Measurements from ENCODE around the gene TFPI. TPM values are rescaled to one million over a fixed set of nuclear protein-coding genes. Genes with fewer than 3 reads are reported as not detected.
"Not testable (repeated sequence)": the region's sequence is repeated elsewhere in the genome, so short reads cannot be mapped to it uniquely, and the experiment has no call there.

The TFPI gene
- total RNA-seq, 1 donor from 2014 or later: 325 TPM

GRCh38 chr2:187569042-187569441, 14.8 kb upstream of the TFPI start:
- Mint-ChIP-seq H3K9me3 (ENCODE audit: unreplicated experiment) (peaks cover 9% of the 10 kb centered on the region), H3K27me3 (ENCODE audit: unreplicated experiment) (no peaks in the 10 kb centered on the region), H3K27ac (ENCODE audit: unreplicated experiment) (no peak overlapping the region), H3K4me1 (ENCODE audit: unreplicated experiment) (peaks cover 30% of the 10 kb centered on the region), H3K36me3 (ENCODE audit: unreplicated experiment) (peaks cover 6% of the 10 kb centered on the region), H3K4me3 (ENCODE audit: unreplicated experiment) (no peak overlapping the region)
- TF ChIP-seq CTCF (IDR thresholded peaks at IDR 0.05): no peak
- no peak for DNase-seq (ENCODE audit: extremely low spot score, unreplicated experiment)

GRCh38 chr2:187567126-187567525, 12.9 kb upstream of the TFPI start:
- Mint-ChIP-seq H3K4me1 (ENCODE audit: unreplicated experiment) (peaks cover 28% of the 10 kb centered on the region), H3K27ac (ENCODE audit: unreplicated experiment) (peak overlapping the region; percentile 48), H3K36me3 (ENCODE audit: unreplicated experiment) (no peaks in the 10 kb centered on the region), H3K9me3 (ENCODE audit: unreplicated experiment) (no peaks in the 10 kb centered on the region), H3K27me3 (ENCODE audit: unreplicated experiment) (no peaks in the 10 kb centered on the region), H3K4me3 (ENCODE audit: unreplicated experiment) (no peak overlapping the region)
- TF ChIP-seq CTCF (IDR thresholded peaks at IDR 0.05): no peak
- DNase-seq (ENCODE audit: extremely low spot score, unreplicated experiment): no peak

GRCh38 chr2:187566712-187567111, 12.5 kb upstream of the TFPI start:
- DNase-seq (ENCODE audit: extremely low spot score, unreplicated experiment): no peak
- H3K27me3 Mint-ChIP-seq (ENCODE audit: unreplicated experiment): no peaks in the 10 kb centered on the region
- no peak overlapping the region for H3K4me3 Mint-ChIP-seq (ENCODE audit: unreplicated experiment)
- peaks cover 28% of the 10 kb centered on the region for H3K4me1 Mint-ChIP-seq (ENCODE audit: unreplicated experiment)
- H3K9me3 Mint-ChIP-seq (ENCODE audit: unreplicated experiment): no peaks in the 10 kb centered on the region
- H3K27ac Mint-ChIP-seq (ENCODE audit: unreplicated experiment): peak overlapping the region; percentile 48
- H3K36me3 Mint-ChIP-seq (ENCODE audit: unreplicated experiment): no peaks in the 10 kb centered on the region
- TF ChIP-seq CTCF (IDR thresholded peaks at IDR 0.05): no peak

DNA sequence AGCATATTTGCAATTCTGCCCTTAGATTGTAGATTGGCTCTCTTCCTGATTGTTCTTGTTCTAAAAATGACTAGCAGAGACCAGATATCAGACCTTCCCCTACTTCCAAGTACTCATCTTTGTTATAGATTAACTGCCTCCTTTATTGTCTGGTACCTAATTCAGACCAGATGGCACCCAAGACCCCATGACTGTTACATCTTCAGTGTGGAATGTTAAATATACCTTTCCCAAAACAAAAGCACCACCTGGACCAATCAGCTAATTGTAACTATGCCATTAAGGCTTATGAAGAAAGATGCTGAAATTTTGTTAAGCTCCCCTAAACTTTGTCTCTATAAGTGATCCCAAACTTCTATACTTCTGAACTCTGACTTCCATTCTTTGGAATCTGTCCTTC, 12.0 kb upstream of the TFPI start:
- Mint-ChIP-seq H3K4me1 (ENCODE audit: unreplicated experiment) (peaks cover 28% of the 10 kb centered on the region), H3K9me3 (ENCODE audit: unreplicated experiment) (no peaks in the 10 kb centered on the region), H3K4me3 (ENCODE audit: unreplicated experiment) (no peak overlapping the region), H3K36me3 (ENCODE audit: unreplicated experiment) (no peaks in the 10 kb centered on the region), H3K27ac (ENCODE audit: unreplicated experiment) (peak overlapping the region; percentile 48), H3K27me3 (ENCODE audit: unreplicated experiment) (no peaks in the 10 kb centered on the region)
- no peak for DNase-seq (ENCODE audit: extremely low spot score, unreplicated experiment)
- no peak for TF ChIP-seq CTCF (IDR thresholded peaks at IDR 0.05)

DNA sequence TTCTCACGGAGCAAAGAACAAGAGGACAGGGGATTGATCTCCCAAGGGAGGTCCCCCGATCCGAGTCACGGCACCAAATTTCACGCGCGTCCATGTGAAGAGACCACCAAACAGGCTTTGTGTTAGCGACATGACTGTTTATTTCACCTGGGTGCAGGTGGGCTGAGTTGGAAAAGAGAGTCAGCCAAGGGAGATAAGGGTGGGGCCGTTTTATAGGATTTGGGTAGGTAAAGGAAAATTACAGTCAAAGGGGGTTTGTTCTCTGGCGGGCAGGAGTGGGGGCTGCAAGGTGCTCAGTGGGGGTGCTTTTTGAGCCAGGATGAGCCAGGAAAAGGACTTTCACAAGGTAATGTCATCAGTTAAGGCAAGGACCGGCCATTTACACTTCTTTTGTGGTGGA, 11.4 kb upstream of the TFPI start:
- not testable (repeated sequence) for H3K4me3 Mint-ChIP-seq (ENCODE audit: unreplicated experiment); H3K27me3 Mint-ChIP-seq (ENCODE audit: unreplicated experiment); H3K36me3 Mint-ChIP-seq (ENCODE audit: unreplicated experiment); H3K27ac Mint-ChIP-seq (ENCODE audit: unreplicated experiment); H3K9me3 Mint-ChIP-seq (ENCODE audit: unreplicated experiment); DNase-seq (ENCODE audit: extremely low spot score, unreplicated experiment)
- H3K4me1 Mint-ChIP-seq (ENCODE audit: unreplicated experiment): peaks cover 28% of the 10 kb centered on the region

DNA sequence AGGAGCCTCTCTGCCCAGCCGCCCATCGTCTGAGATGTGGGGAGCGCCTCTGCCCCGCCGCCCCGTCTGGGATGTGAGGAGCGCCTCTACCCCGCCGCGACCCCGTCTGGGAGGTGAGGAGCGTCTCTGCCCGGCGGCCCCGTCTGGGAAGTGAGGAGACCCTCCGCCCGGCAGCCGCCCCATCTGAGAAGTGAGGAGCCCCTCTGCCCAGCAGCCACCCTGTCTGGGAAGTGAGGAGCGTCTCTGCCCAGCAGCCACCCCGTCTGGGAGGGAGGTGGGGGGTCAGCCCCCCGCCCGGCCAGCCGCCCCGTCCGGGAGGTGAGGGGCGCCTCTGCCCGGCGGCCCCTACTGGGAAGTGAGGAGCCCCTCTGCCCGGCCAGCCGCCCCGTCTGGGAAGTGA, 2.3 kb upstream of the TFPI start:
- DNase-seq (ENCODE audit: extremely low spot score, unreplicated experiment); H3K36me3 Mint-ChIP-seq (ENCODE audit: unreplicated experiment); H3K27ac Mint-ChIP-seq (ENCODE audit: unreplicated experiment); H3K4me3 Mint-ChIP-seq (ENCODE audit: unreplicated experiment); H3K27me3 Mint-ChIP-seq (ENCODE audit: unreplicated experiment); H3K9me3 Mint-ChIP-seq (ENCODE audit: unreplicated experiment): not testable (repeated sequence)
- peaks cover 14% of the 10 kb centered on the region for H3K4me1 Mint-ChIP-seq (ENCODE audit: unreplicated experiment)

Measured in osteocyte (in vitro differentiated cells).